Keratinocyte (primary cell): ENCODE results near the gene DCAKD. TPM values are rescaled to one million over a fixed set of nuclear protein-coding genes. Genes with fewer than 3 reads are reported as not detected.

Source experiments
- DNase-seq: peaks from one replicate; pipeline ENCODE4 v3.0.0-alpha.2; 2011; ENCODE audit warnings: low read depth, missing footprints, low spot score
- FAIRE-seq: peaks from 2 replicates; lab custom pipeline; 2011; peaks lifted over from hg19 to GRCh38; lab: Jason Lieb, UNC
- H2AFZ ChIP-seq: 2 replicates; pipeline ENCODE4 v1.6.0; 2012; ENCODE audit warnings: low read length, control low read depth, inconsistent platforms; ENCODE audit not compliant: control insufficient read depth
- H3K27ac ChIP-seq: 2 replicates; pipeline ENCODE4 v1.5.1; 2011; ENCODE audit warnings: low read length; ENCODE audit not compliant: control insufficient read depth, insufficient read depth
- H3K27me3 ChIP-seq: 3 replicates; pipeline ENCODE4 v1.6.0; 2011; ENCODE audit warnings: low read length; ENCODE audit not compliant: control insufficient read depth, insufficient read depth; ENCODE audit errors: extremely low read depth
- H3K36me3 ChIP-seq, 2 experiments: 2 replicates in 1 of 2; 3 replicates in 1 of 2; pipeline ENCODE4 v1.5.1; 2011; ENCODE audit warnings: low read length in 2 of 2, mild to moderate bottlenecking in 1 of 2; ENCODE audit not compliant: control insufficient read depth in 2 of 2, insufficient read depth in 2 of 2; ENCODE audit errors: extremely low read depth in 1 of 2
- H3K4me1 ChIP-seq: 3 replicates; pipeline ENCODE4 v1.5.1; 2011; ENCODE audit warnings: low read length; ENCODE audit not compliant: control insufficient read depth, insufficient read depth; ENCODE audit errors: extremely low read depth
- H3K4me2 ChIP-seq: 3 replicates; pipeline ENCODE4 v1.6.0; 2011; ENCODE audit warnings: low read depth, low read length; ENCODE audit not compliant: control insufficient read depth, insufficient read depth; ENCODE audit errors: extremely low read depth
- H3K4me3 ChIP-seq, 3 experiments: fragments of 200-600 bp in 1 of 3; sonication (generic) in 1 of 3; 2 replicates in 2 of 3; 3 replicates in 1 of 3; pipeline ENCODE4 v1.5.1; 2011 to 2016; ENCODE audit warnings: low read length in 3 of 3, mild to moderate bottlenecking in 3 of 3, control low read depth in 2 of 3, inconsistent platforms in 1 of 3, low read depth in 1 of 3, mixed read lengths in 1 of 3, mixed run types in 1 of 3, moderate library complexity in 1 of 3; ENCODE audit not compliant: control insufficient read depth in 2 of 3, insufficient read depth in 2 of 3; ENCODE audit errors: extremely low read depth in 1 of 3
- H3K79me2 ChIP-seq: 2 replicates; pipeline ENCODE4 v1.6.0; 2012; ENCODE audit warnings: low read length; ENCODE audit not compliant: control insufficient read depth, insufficient read depth
- H3K9ac ChIP-seq: 3 replicates; pipeline ENCODE4 v1.6.0; 2011; ENCODE audit warnings: low read length; ENCODE audit not compliant: control insufficient read depth, insufficient read depth; ENCODE audit errors: extremely low read depth
- H3K9me1 ChIP-seq: 3 replicates; pipeline ENCODE4 v1.6.0; 2011; ENCODE audit warnings: low read length; ENCODE audit not compliant: control insufficient read depth, insufficient read depth; ENCODE audit errors: extremely low read depth
- H3K9me3 ChIP-seq: 2 replicates; pipeline ENCODE4 v1.5.1; 2012; ENCODE audit warnings: low read depth, low read length; ENCODE audit not compliant: control insufficient read depth
- H4K20me1 ChIP-seq: 3 replicates; pipeline ENCODE4 v1.6.0; 2011; ENCODE audit warnings: low read length; ENCODE audit not compliant: control insufficient read depth, insufficient read depth; ENCODE audit errors: extremely low read depth
- CTCF ChIP-seq, 3 experiments: IDR thresholded peaks in 1 of 3; conservative IDR thresholded peaks in 1 of 3; optimal IDR thresholded peaks in 1 of 3; 2 replicates in 2 of 3; 3 replicates in 1 of 3; pipeline versions ENCODE3 to v1.5.1; 2011; ENCODE audit warnings: low read length in 3 of 3, mild to moderate bottlenecking in 3 of 3, moderate library complexity in 2 of 3, control low read depth in 1 of 3, inconsistent platforms in 1 of 3; ENCODE audit not compliant: insufficient read depth in 2 of 3; ENCODE audit errors: extremely low read depth in 1 of 3
- EZH2 ChIP-seq: IDR thresholded peaks from one replicate; pipeline ENCODE4 v1.6.1; 2012; ENCODE audit warnings: inconsistent platforms, mild to moderate bottlenecking, low read length, moderate library complexity
- dilution Hi-C: fragments of 300-500 bp; cut with MboI; formaldehyde crosslinking; loops from one replicate; pipeline ENCODE4 v1.7.0; 2020; ENCODE audit warnings: low sequenced_read_pairs; ENCODE audit not compliant: extremely low pct_ligation_motif_present
- polyA plus RNA-seq, 5 experiments: library from polyadenylated mRNA; depleted of rRNA in 3 of 5; stranded (reverse) in 3 of 5; stranded (forward) in 1 of 5; unstranded in 1 of 5; fragments of >200 nt; gene quantifications; 1 replicate in 1 of 5; 2 replicates in 3 of 5; 3 replicates in 1 of 5; pipeline versions ENCODE4 v1.2.1 to v1.2.3, GENCODE V29; 2011 to 2012; ENCODE audit warnings: missing spikeins in 2 of 5, low read depth in 1 of 5, low replicate concordance in 1 of 5

Gene DCAKD
- polyA plus RNA-seq, 1 donor (not counting 4 experiments of a cell fraction or from before 2014, with no cell fraction given) = 18.7 TPM

GRCh38 chr17:45038728-45039634 is 12.5 kb downstream of the DCAKD start:
- no peak overlapping the region for H3K4me2 ChIP-seq
- DNase-seq (no peak), FAIRE-seq (peak; percentile 20)
- TF ChIP-seq EZH2 (no peak), CTCF (optimal IDR thresholded peaks at IDR 0.05 in 1 of 3, IDR thresholded peaks at IDR 0.05 in 1 of 3, conservative IDR thresholded peaks at IDR 0.05 in 1 of 3; ENCODE audit: extremely low read depth in 1 of 3, insufficient read depth in 2 of 3, low read length in 3 of 3) (no peak)
- peaks cover 21% of the 10 kb centered on the region for H3K79me2 ChIP-seq
- peaks cover 16% of the 10 kb centered on the region for H3K4me1 ChIP-seq
- H2AFZ ChIP-seq = no peak overlapping the region
- H3K9me3 ChIP-seq = no peaks in the 10 kb centered on the region
- H3K9ac ChIP-seq = no peak overlapping the region
- H3K36me3 ChIP-seq = peaks cover 8 to 15% of the 10 kb centered on the region in 2 experiments
- no peaks in the 10 kb centered on the region for H4K20me1 ChIP-seq
- dilution Hi-C loops = no loop called here
- H3K27ac ChIP-seq = no peak overlapping the region
- H3K27me3 ChIP-seq = no peaks in the 10 kb centered on the region
- H3K4me3 ChIP-seq = no peak overlapping the region
- no peaks in the 10 kb centered on the region for H3K9me1 ChIP-seq

- no peaks in the 10 kb centered on the region for H3K9me3 ChIP-seq
- no peak overlapping the region for H3K27ac ChIP-seq
- no peak overlapping the region for H3K4me2 ChIP-seq
- peaks cover 18 to 29% of the 10 kb centered on the region in 2 experiments for H3K36me3 ChIP-seq
- TF ChIP-seq EZH2 (no peak), CTCF (optimal IDR thresholded peaks at IDR 0.05 in 1 of 3, IDR thresholded peaks at IDR 0.05 in 1 of 3, conservative IDR thresholded peaks at IDR 0.05 in 1 of 3; ENCODE audit: extremely low read depth in 1 of 3, insufficient read depth in 2 of 3, low read length in 3 of 3) (no peak)
- dilution Hi-C loops = no loop called here
- H3K9me1 ChIP-seq = no peaks in the 10 kb centered on the region
- no peak overlapping the region for H3K4me3 ChIP-seq
- H3K79me2 ChIP-seq = peaks cover 9% of the 10 kb centered on the region
- no peaks in the 10 kb centered on the region for H3K27me3 ChIP-seq
- H3K4me1 ChIP-seq = no peaks in the 10 kb centered on the region
- no peaks in the 10 kb centered on the region for H4K20me1 ChIP-seq
- DNase-seq (no peak), FAIRE-seq (no peak)
- no peak overlapping the region for H3K9ac ChIP-seq
- no peak overlapping the region for H2AFZ ChIP-seq
These were observed 14.7 kb downstream of the DCAKD start for GRCh38 chr17:45036691-45037090.
